ENCODE measurements around the gene SGPL1.

The SGPL1 gene

GRCh38 chr10:70886921-70887665 lies 71.3 kb downstream of the SGPL1 start:
- peak overlapping the region; percentile 70 for H3K4me3 ChIP-seq (ENCODE audit: low read depth, low read length)
- TF ChIP-seq CTCF (IDR thresholded peaks at IDR 0.05; ENCODE audit: low read depth, low read length): no peak

- TF ChIP-seq CTCF (IDR thresholded peaks at IDR 0.05; ENCODE audit: low read depth, low read length): no peak
- H3K4me3 ChIP-seq (ENCODE audit: low read depth, low read length): peak within 1 kb of the TSS; percentile 70
Observed at GRCh38 chr10:70887804-70888800, 72.4 kb downstream of the SGPL1 start, which contains the start of gene PCBD1. TSS of gene PCBD1 (minus strand) at chr10:70888565. CDS start at chr10:70888533, 32 bp downstream.

GRCh38 chr10:70889291-70889690 lies 73.5 kb downstream of the SGPL1 start:
- H3K4me3 ChIP-seq (ENCODE audit: low read depth, low read length): no peak overlapping the region
- no peak for TF ChIP-seq CTCF (IDR thresholded peaks at IDR 0.05; ENCODE audit: low read depth, low read length)

GRCh38 chr10:70890917-70891431 lies 75.2 kb downstream of the SGPL1 start:
- no peak for TF ChIP-seq CTCF (IDR thresholded peaks at IDR 0.05; ENCODE audit: low read depth, low read length)
- no peak overlapping the region for H3K4me3 ChIP-seq (ENCODE audit: low read depth, low read length)

- H3K4me3 ChIP-seq (ENCODE audit: low read depth, low read length): no peak overlapping the region
- no peak for TF ChIP-seq CTCF (IDR thresholded peaks at IDR 0.05; ENCODE audit: low read depth, low read length)
Observed at GRCh38 chr10:70891627-70892026, 75.9 kb downstream of the SGPL1 start.

- no peak for TF ChIP-seq CTCF (IDR thresholded peaks at IDR 0.05; ENCODE audit: low read depth, low read length)
Observed at GRCh38 chr10:70892631-70893030, 76.9 kb downstream of the SGPL1 start.

More at GRCh38 chr10:70892631-70893030, 76.9 kb downstream of the SGPL1 start:
- H3K4me3 ChIP-seq (ENCODE audit: low read depth, low read length): no peak overlapping the region

All from WI38 (cell line).